ENCODE measurements around the gene OCA2.

DNA sequence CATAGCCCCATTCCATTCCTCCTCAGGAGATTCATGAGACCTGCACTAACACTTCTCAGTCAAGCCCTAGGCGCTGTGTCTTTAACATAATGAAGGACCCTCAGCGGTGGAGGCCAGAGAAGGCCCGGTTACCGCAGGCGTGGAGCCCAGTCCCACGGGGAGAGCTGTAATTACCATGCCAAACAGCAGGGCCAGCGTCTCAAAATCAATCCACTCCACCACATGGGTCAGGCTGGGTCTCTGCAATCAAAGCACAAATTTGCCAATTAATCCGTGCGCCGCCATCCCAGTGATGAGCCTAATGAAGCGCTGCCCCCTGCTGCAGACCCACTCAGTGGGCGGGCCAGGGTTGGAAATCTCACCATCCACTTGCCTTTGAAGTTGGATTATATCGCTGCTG lies 109.7 kb downstream of the OCA2 start:
- TF ChIP-seq, protein P1, sequence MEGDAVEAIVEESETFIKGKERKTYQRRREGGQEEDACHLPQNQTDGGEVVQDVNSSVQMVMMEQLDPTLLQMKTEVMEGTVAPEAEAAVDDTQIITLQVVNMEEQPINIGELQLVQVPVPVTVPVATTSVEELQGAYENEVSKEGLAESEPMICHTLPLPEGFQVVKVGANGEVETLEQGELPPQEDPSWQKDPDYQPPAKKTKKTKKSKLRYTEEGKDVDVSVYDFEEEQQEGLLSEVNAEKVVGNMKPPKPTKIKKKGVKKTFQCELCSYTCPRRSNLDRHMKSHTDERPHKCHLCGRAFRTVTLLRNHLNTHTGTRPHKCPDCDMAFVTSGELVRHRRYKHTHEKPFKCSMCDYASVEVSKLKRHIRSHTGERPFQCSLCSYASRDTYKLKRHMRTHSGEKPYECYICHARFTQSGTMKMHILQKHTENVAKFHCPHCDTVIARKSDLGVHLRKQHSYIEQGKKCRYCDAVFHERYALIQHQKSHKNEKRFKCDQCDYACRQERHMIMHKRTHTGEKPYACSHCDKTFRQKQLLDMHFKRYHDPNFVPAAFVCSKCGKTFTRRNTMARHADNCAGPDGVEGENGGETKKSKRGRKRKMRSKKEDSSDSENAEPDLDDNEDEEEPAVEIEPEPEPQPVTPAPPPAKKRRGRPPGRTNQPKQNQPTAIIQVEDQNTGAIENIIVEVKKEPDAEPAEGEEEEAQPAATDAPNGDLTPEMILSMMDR (IDR thresholded peaks at IDR 0.05 in 8 of 11, conservative IDR thresholded peaks at IDR 0.05 in 3 of 11) = no peak
- TF ChIP-seq POLR2A (IDR thresholded peaks at IDR 0.05) (no peak), POLR2AphosphoS5 (IDR thresholded peaks at IDR 0.05) (no peak)
